SK-N-SH (cell line): ENCODE data around the gene CD302. TPM values are rescaled to one million over a fixed set of nuclear protein-coding genes. Genes with fewer than 3 reads are reported as not detected.

Experiments
- CTCF ChIA-PET: fragments of 300-600, 350-600 bp; formaldehyde crosslinking; extraction: SDS; loops from one replicate; lab custom pipeline; 2021; lab: Yijun Ruan, JAX
- POLR2A ChIA-PET: fragments of 350-600 bp; sonication (Branson Sonifier 250); formaldehyde crosslinking; extraction: SDS; loops from one replicate; lab custom pipeline; 2020; ENCODE audit warnings: antibody characterized with exemption, inconsistent platforms; lab: Yijun Ruan, JAX
- DNase-seq: peaks from one replicate; pipeline ENCODE4 v3.0.0; 2012
- H2AFZ ChIP-seq: fragments of 200-600 bp; sonication (generic); 2 replicates; pipeline ENCODE4 v1.8.1; 2016; ENCODE audit warnings: antibody characterized with exemption, mild to moderate bottlenecking, low read depth
- H3F3A ChIP-seq: fragments of 200-600 bp; sonication (generic); replicated peaks from 2 replicates; pipeline ENCODE3; 2016; ENCODE audit warnings: antibody characterized with exemption, mild to moderate bottlenecking; ENCODE audit not compliant: insufficient read depth
- H3K27ac ChIP-seq, 2 experiments: fragments of 200-500 bp in 1 of 2; fragments of 200-600 bp in 1 of 2; sonication (Bioruptor generic) in 1 of 2; sonication (generic), shearing (Covaris generic) in 1 of 2; 2 replicates each; pipeline versions ENCODE4 v1.5.1 to v1.6.1; 2014 to 2016; ENCODE audit warnings: low read depth in 2 of 2, inconsistent platforms in 1 of 2, low read length in 1 of 2, mild to moderate bottlenecking in 1 of 2, mixed read lengths in 1 of 2
- H3K27me3 ChIP-seq: fragments of 200-600 bp; sonication (generic), shearing (Covaris generic); 2 replicates; pipeline ENCODE4 v1.6.1; 2016; ENCODE audit warnings: mixed run types; ENCODE audit not compliant: insufficient read depth
- H3K36me3 ChIP-seq, 2 experiments: fragments of 200-500 bp in 1 of 2; fragments of 200-600 bp in 1 of 2; sonication (Bioruptor generic) in 1 of 2; sonication (generic) in 1 of 2; replicated peaks in 1 of 2; 2 replicates each; pipeline versions ENCODE3 to v1.5.1; 2014 to 2016; ENCODE audit warnings: low read length in 1 of 2, mild to moderate bottlenecking in 1 of 2; ENCODE audit not compliant: insufficient read depth in 2 of 2, control insufficient read depth in 1 of 2
- H3K4me1 ChIP-seq, 2 experiments: fragments of 200-500 bp in 1 of 2; fragments of 200-600 bp in 1 of 2; sonication (Bioruptor generic) in 1 of 2; sonication (generic), shearing (Covaris generic) in 1 of 2; 2 replicates each; pipeline versions ENCODE4 v1.5.1 to v1.6.1; 2014 to 2016; ENCODE audit warnings: low read depth in 1 of 2, low read length in 1 of 2, mixed run types in 1 of 2; ENCODE audit not compliant: insufficient read depth in 2 of 2, control insufficient read depth in 1 of 2
- H3K4me2 ChIP-seq: fragments of 200-600 bp; sonication (generic), shearing (Covaris generic); 2 replicates; pipeline ENCODE4 v1.6.1; 2017; ENCODE audit warnings: mixed run types
- H3K4me3 ChIP-seq, 2 experiments: fragments of 200-500 bp in 1 of 2; fragments of 200-600 bp in 1 of 2; sonication (Bioruptor generic) in 1 of 2; sonication (generic), shearing (Covaris generic) in 1 of 2; 2 replicates each; pipeline versions ENCODE4 v1.5.1 to v1.8.1; 2014 to 2016; ENCODE audit warnings: low read depth in 2 of 2, inconsistent platforms in 1 of 2, low read length in 1 of 2, mild to moderate bottlenecking in 1 of 2, mixed read lengths in 1 of 2, moderate library complexity in 1 of 2
- H3K79me2 ChIP-seq: fragments of 200-600 bp; sonication (generic); 2 replicates; pipeline ENCODE4 v1.8.1; 2017; ENCODE audit warnings: mild to moderate bottlenecking; ENCODE audit not compliant: insufficient read depth
- H3K9ac ChIP-seq: fragments of 200-600 bp; sonication (generic); 2 replicates; pipeline ENCODE4 v1.6.1; 2017; ENCODE audit warnings: mixed run types
- H3K9me2 ChIP-seq: fragments of 200-600 bp; sonication (generic); 2 replicates; pipeline ENCODE4 v1.6.1; 2017; ENCODE audit warnings: mixed run types
- H3K9me3 ChIP-seq: fragments of 200-600 bp; sonication (generic); 2 replicates; pipeline ENCODE4 v1.6.1; 2017; ENCODE audit warnings: mixed run types, mild to moderate bottlenecking, moderate library complexity
- H4K20me1 ChIP-seq: fragments of 200-600 bp; sonication (generic); 2 replicates; pipeline ENCODE4 v1.6.1; 2017; ENCODE audit warnings: mild to moderate bottlenecking, mixed run types; ENCODE audit not compliant: insufficient read depth
- EP300 ChIP-seq, 2 experiments: IDR thresholded peaks; 2 replicates each; pipeline versions ENCODE4 v1.4.0 to v1.6.1; 2012; ENCODE audit warnings: borderline replicate concordance in 1 of 2, low read depth in 1 of 2, low read length in 1 of 2
- FOSL2 ChIP-seq: IDR thresholded peaks from 2 replicates; pipeline ENCODE4 v1.4.0; 2012; ENCODE audit warnings: low read depth, mild to moderate bottlenecking, moderate library complexity, borderline replicate concordance
- GABPA ChIP-seq: IDR thresholded peaks from 2 replicates; pipeline ENCODE4 v1.4.0; 2012; ENCODE audit warnings: low read depth, mild to moderate bottlenecking
- MEF2A ChIP-seq: IDR thresholded peaks from 2 replicates; pipeline ENCODE4 v1.4.0; 2012; ENCODE audit warnings: low read depth, borderline replicate concordance
- NFIC ChIP-seq: IDR thresholded peaks from 2 replicates; pipeline ENCODE4 v1.4.0; 2012; ENCODE audit warnings: borderline replicate concordance
- PBX3 ChIP-seq: IDR thresholded peaks from 2 replicates; pipeline ENCODE4; 2012
- RCOR1 ChIP-seq: fragments of 150-350 bp; IDR thresholded peaks from 2 replicates; pipeline ENCODE4 v1.6.1; 2017; ENCODE audit warnings: antibody characterized with exemption, low read length
- REST ChIP-seq: IDR thresholded peaks from 2 replicates; pipeline ENCODE4 v1.6.1; 2012; ENCODE audit warnings: mild to moderate bottlenecking, low read depth, low read length, moderate library complexity
- RXRA ChIP-seq: IDR thresholded peaks from 2 replicates; pipeline ENCODE4 v1.4.0; 2012; ENCODE audit warnings: low read depth, mild to moderate bottlenecking, borderline replicate concordance
- SIN3A ChIP-seq: IDR thresholded peaks from 2 replicates; pipeline ENCODE4 v1.6.1; 2012; ENCODE audit warnings: low read depth, mild to moderate bottlenecking, low read length, moderate library complexity, borderline replicate concordance
- SMC3 ChIP-seq: IDR thresholded peaks from 2 replicates; pipeline ENCODE4 v1.6.1; 2012; ENCODE audit warnings: low read depth, low read length, improper control_type of control experiment
- TEAD4 ChIP-seq: IDR thresholded peaks from 2 replicates; pipeline ENCODE4 v1.4.0; 2012; ENCODE audit warnings: mild to moderate bottlenecking, borderline replicate concordance; ENCODE audit not compliant: insufficient read depth
- USF1 ChIP-seq: IDR thresholded peaks from 2 replicates; pipeline ENCODE4 v1.4.0; 2012; ENCODE audit warnings: low read depth, borderline replicate concordance
- USF2 ChIP-seq: fragments of 150-350 bp; IDR thresholded peaks from 2 replicates; pipeline ENCODE4 v1.6.1; 2017; ENCODE audit warnings: antibody characterized with exemption, low read length, low read depth, borderline replicate concordance
- WGBS: methylation state at CpG from one replicate; pipeline ENCODE4 v1.1.6; 2017; ENCODE audit warnings: low lambda C conversion rate; 5-methylcytosine and 5-hydroxymethylcytosine counted together
- polyA plus RNA-seq, 3 experiments: library from polyadenylated mRNA; depleted of rRNA; stranded (reverse); fragments of >200 nt; gene quantifications; 2 replicates each; pipeline ENCODE4 v1.2.3, GENCODE V29; 2012

CD302 gene
- polyA plus RNA-seq, 1 of the 3 experiments (the other 2 are of a cell fraction) = 4.4 TPM

- Histone ChIP-seq H2AFZ (no peak overlapping the region), H3K9me2 (no peaks in the 10 kb centered on the region), H3K79me2 (no peaks in the 10 kb centered on the region), H3K4me2 (no peak overlapping the region), H3K9me3 (no peaks in the 10 kb centered on the region), H3K36me3 (no peaks in the 10 kb centered on the region), H3F3A (peaks cover 4% of the 10 kb centered on the region), H3K4me3 (no peak overlapping the region), H3K27ac (no peak overlapping the region), H3K4me1 (no peaks in the 10 kb centered on the region), H3K27me3 (no peaks in the 10 kb centered on the region), H3K9ac (no peak overlapping the region), H4K20me1 (no peaks in the 10 kb centered on the region)
- POLR2A ChIA-PET = no interaction called here
- CTCF ChIA-PET = interaction anchor here (2.0 kb wide), 1 partner anchor 92 kb away, joined by 10 read pairs; the partner anchor contains the start of gene MARCHF7
- DNase-seq = no peak
- 82% methylated on average over 4 of the region's 4 CpGs for WGBS
- TF ChIP-seq USF2 (no peak), PBX3 (no peak), USF1 (no peak), SIN3A (no peak)
Measured at GRCh38 chr2:159804941-159805340, 6.9 kb upstream of the CD302 start.

- WGBS = 45% methylated on average over 2 of the region's 2 CpGs
- no peaks in the 10 kb centered on the region for H3K9me2 ChIP-seq
- no peaks in the 10 kb centered on the region for H3K79me2 ChIP-seq
- no peak for DNase-seq
- POLR2A ChIA-PET = no interaction called here
- H3K4me2 ChIP-seq = no peak overlapping the region
- no peaks in the 10 kb centered on the region for H3K4me1 ChIP-seq
- H3K27ac ChIP-seq = no peak overlapping the region
- H3K9me3 ChIP-seq = no peaks in the 10 kb centered on the region
- TF ChIP-seq FOSL2 (no peak), SIN3A (no peak), NFIC (no peak), SMC3 (no peak), REST (no peak), RXRA (no peak), USF2 (no peak), PBX3 (no peak), RCOR1 (no peak), TEAD4 (no peak), EP300 (IDR thresholded peaks at IDR 0.05; ENCODE audit: borderline replicate concordance in 1 of 2, low read depth in 1 of 2, low read length in 1 of 2) (no peak), GABPA (no peak), MEF2A (no peak)
- TF ChIP-seq, all 33 proteins: peak for 0
- CTCF ChIA-PET = no interaction called here
- Histone ChIP-seq H3F3A (peaks cover 4% of the 10 kb centered on the region), H3K4me3 (no peak overlapping the region), H2AFZ (no peak overlapping the region), H3K9ac (no peak overlapping the region), H4K20me1 (no peaks in the 10 kb centered on the region), H3K36me3 (no peaks in the 10 kb centered on the region), H3K27me3 (no peaks in the 10 kb centered on the region)
Measured at GRCh38 chr2:159803235-159803962, 5.4 kb upstream of the CD302 start.
